Brain microvascular endothelial cell (primary cell): Measurements from ENCODE around the gene SGSM1.

Experiments used
- DNase-seq: peaks from one replicate; pipeline ENCODE4 v3.0.0-alpha.2; 2020
- H3K27ac ChIP-seq: fragments of 250-450 bp; sonication (Bioruptor Pico); 2 replicates; pipeline ENCODE4 v1.5.1; 2020; ENCODE audit warnings: mild to moderate bottlenecking, moderate library complexity
- H3K27me3 ChIP-seq: fragments of 250-450 bp; sonication (Bioruptor Pico); replicated peaks from 2 replicates; pipeline ENCODE4 v1.5.1; 2020; ENCODE audit warnings: mild to moderate bottlenecking
- H3K36me3 ChIP-seq: fragments of 250-450 bp; sonication (Bioruptor Pico); replicated peaks from 2 replicates; pipeline ENCODE4 v1.5.1; 2020; ENCODE audit warnings: mild to moderate bottlenecking
- H3K4me3 ChIP-seq: 2 replicates; pipeline ENCODE4 v1.5.1; 2011; ENCODE audit warnings: low read depth, mild to moderate bottlenecking, control low read depth, low read length, moderate library complexity
- in situ Hi-C: cut with HindIII; loops from 2 replicates; pipeline ENCODE4 v1.10.0; 2017; ENCODE audit warnings: low sequenced_read_pairs, low pct_ligation_motif_present
- TF ChIP-seq, protein P1 (sequence below): IDR thresholded peaks from 2 replicates; pipeline ENCODE4 v1.5.1; 2011; ENCODE audit warnings: low read depth, mild to moderate bottlenecking, moderate library complexity, low read length, control low read depth, inconsistent platforms; ENCODE audit errors: missing control alignments

SGSM1 gene

DNA sequence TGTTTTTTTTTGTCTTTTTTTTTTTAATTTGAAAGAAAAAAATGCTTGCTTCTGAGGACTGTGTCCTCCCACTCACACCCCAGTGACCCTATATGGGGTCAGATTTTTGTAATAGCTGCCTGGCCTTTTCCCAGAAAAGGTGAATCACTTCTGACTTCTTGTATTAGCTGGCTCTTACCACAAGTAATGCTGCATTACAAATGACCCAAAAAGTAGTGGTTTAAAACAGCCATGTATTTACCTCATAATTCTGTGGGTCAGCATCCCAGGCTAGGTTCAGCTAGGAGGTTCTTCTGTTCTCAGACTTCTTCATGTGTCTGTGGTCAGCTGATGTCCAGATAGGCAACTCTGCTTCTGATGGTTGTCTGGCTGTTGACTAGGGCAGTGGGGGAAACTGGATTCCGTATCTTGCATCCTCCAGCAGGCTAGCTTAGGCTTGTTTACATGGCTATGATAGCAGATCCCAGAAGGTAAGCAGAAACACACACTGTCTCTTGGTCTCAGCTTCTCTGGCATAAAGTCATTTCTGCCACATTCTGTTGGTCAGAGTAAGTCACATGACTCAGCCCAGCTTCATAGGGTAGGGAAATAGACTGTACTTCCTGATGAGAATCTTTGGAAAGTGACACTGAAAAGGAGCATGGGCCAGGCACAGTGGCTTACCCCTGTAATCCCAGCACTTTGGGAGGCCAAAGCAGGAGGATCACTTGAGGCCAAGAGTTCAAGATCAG lies 121.0 kb downstream of the SGSM1 start:
- Histone ChIP-seq H3K36me3 (no peaks in the 10 kb centered on the region), H3K4me3 (no peak overlapping the region), H3K27me3 (no peaks in the 10 kb centered on the region), H3K27ac (no peak overlapping the region)
- TF ChIP-seq, protein P1, sequence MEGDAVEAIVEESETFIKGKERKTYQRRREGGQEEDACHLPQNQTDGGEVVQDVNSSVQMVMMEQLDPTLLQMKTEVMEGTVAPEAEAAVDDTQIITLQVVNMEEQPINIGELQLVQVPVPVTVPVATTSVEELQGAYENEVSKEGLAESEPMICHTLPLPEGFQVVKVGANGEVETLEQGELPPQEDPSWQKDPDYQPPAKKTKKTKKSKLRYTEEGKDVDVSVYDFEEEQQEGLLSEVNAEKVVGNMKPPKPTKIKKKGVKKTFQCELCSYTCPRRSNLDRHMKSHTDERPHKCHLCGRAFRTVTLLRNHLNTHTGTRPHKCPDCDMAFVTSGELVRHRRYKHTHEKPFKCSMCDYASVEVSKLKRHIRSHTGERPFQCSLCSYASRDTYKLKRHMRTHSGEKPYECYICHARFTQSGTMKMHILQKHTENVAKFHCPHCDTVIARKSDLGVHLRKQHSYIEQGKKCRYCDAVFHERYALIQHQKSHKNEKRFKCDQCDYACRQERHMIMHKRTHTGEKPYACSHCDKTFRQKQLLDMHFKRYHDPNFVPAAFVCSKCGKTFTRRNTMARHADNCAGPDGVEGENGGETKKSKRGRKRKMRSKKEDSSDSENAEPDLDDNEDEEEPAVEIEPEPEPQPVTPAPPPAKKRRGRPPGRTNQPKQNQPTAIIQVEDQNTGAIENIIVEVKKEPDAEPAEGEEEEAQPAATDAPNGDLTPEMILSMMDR = no peak
- in situ Hi-C loops = no loop called here
- DNase-seq = peak; percentile 40

DNA sequence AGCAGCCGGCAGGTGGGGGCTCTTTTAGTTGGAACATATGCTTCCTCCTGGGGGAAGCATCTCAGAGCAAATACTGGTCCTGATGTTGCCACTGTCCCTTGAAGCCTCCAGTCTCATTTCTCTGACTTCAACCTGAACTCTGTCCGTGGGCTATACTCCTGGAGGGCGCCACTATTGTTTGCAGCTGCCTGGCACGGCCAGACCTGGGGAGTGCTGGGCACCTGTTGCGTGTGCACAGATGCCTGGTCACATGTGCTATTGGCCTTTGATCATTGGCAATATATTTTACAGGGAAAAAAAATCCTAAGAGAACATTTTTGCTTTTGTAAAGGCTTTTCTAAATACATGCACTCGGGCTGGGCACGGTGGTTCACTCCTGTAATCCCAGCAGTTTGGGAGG lies 122.3 kb downstream of the SGSM1 start:
- in situ Hi-C loops = no loop called here
- TF ChIP-seq, protein P1 = no peak
- no peaks in the 10 kb centered on the region for H3K27me3 ChIP-seq
- no peak overlapping the region for H3K4me3 ChIP-seq
- H3K27ac ChIP-seq = no peak overlapping the region
- no peak for DNase-seq
- H3K36me3 ChIP-seq = no peaks in the 10 kb centered on the region

DNA sequence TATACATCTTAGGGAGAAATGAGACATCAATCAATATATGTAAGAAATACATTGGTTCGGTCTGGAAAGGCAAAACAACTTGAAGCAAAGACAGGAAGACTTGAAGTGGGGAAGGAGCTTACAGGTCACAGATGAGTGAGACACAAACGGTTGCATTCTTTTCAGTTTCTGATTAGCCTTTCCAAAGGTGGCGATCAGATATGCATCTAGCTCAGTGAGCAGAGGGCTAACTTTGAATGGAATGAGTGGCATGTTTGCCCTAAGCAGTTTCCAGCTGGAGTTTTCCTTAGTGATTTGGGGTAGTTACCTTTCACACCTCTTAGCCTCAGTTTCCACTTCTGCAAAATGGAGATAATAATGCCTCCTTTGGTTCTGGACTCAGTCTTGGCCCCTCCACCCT lies 124.7 kb downstream of the SGSM1 start:
- H3K27ac ChIP-seq = no peak overlapping the region
- in situ Hi-C loops = no loop called here
- no peak for DNase-seq
- TF ChIP-seq, protein P1 = no peak
- H3K36me3 ChIP-seq = no peaks in the 10 kb centered on the region
- H3K4me3 ChIP-seq = no peak overlapping the region
- H3K27me3 ChIP-seq = no peaks in the 10 kb centered on the region

DNA sequence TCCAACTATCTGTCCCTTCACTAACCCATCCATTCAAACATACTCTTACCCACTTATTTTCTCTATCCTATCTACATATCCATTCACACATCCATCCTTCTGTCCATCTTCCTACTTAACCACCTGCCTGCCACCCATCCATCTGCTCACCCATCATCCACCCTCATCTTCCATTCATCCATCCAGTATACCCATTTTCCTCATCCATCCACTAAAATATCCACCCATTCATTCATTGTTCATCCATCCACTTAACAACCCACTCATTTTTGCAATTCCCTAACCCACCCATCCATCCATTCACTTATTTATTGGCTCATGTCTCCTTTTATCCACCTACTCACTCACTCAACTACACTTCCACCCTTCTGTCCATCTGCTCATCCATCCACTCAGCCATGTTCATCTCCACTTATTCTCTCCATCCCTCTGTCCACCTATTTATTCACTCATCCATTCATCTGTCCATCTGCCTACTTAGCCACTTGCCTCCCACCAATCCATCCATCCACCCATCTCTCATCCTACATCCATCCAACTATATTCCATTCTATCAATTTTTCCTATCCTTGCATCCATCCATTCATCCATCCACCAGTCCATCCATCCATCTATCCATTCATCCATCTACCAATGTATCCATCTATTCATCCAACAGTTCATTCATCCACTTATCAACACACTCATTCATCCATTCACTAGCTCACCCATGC lies 129.9 kb downstream of the SGSM1 start:
- DNase-seq = no peak
- Histone ChIP-seq H3K27me3 (no peaks in the 10 kb centered on the region), H3K4me3 (no peak overlapping the region), H3K36me3 (no peaks in the 10 kb centered on the region), H3K27ac (no peak overlapping the region)
- in situ Hi-C loops = no loop called here
- TF ChIP-seq, protein P1 = no peak

DNA sequence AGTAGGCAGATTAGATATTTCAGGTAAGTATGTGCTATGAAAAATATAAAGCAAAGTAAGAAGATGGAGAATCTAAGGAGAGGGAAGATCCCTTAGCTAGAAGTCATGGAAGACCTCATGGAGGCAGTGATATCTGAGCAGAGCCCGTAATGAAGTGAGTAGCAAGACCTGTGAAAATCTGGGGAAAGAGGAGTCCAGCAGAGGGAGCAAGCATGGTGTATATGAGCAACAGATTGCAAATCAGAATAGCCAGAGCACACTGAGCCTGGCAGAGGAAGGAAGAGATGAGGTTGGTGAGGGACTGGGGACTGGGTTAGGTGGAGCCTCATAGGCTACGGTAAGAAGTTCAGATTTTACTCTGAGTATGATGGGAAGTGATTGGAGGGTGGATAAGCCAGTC lies 131.1 kb downstream of the SGSM1 start:
- DNase-seq = peak; percentile 44
- Histone ChIP-seq H3K27me3 (no peaks in the 10 kb centered on the region), H3K4me3 (no peak overlapping the region), H3K36me3 (no peaks in the 10 kb centered on the region), H3K27ac (no peak overlapping the region)
- in situ Hi-C loops = no loop called here
- TF ChIP-seq, protein P1 = peak; percentile 65
